NCI-H128 (cell line): Measurements from ENCODE around the gene TMPRSS2.

Source experiments
- DNase-seq: peaks from one replicate; lab custom pipeline; 2025; ENCODE audit not compliant: unreplicated experiment; lab: John Stamatoyannopoulos, UW

TMPRSS2 gene

GRCh38 chr21:41482980-41483379 is 25.0 kb downstream of the TMPRSS2 start:
- no peak for DNase-seq

GRCh38 chr21:41482301-41482700 is 25.7 kb downstream of the TMPRSS2 start:
- no peak for DNase-seq

DNA sequence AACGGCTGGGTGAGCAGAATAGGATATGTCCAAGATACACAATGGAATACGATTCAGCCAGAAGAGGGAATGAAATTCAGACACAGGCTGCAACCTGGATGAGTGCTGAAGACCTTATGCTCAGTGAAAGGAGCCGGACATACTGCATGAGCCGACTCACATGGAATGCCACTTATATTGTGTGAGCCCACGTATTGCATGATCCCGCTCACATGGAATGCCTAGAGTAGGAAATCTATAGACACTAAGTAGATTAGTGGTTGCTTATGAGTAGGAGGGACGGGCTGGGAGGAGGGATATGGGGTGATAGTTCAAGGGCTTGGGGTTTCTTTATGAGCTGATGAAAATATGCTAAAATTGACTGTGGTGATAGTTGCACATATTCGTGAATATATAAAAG is 26.8 kb downstream of the TMPRSS2 start:
- DNase-seq: no peak

- no peak for DNase-seq
These were observed 27.8 kb downstream of the TMPRSS2 start for GRCh38 chr21:41480086-41480690.

- DNase-seq: no peak
These were observed 28.3 kb downstream of the TMPRSS2 start for GRCh38 chr21:41479686-41480085.

- no peak for DNase-seq
These were observed 29.4 kb downstream of the TMPRSS2 start for GRCh38 chr21:41478319-41479177.

DNA sequence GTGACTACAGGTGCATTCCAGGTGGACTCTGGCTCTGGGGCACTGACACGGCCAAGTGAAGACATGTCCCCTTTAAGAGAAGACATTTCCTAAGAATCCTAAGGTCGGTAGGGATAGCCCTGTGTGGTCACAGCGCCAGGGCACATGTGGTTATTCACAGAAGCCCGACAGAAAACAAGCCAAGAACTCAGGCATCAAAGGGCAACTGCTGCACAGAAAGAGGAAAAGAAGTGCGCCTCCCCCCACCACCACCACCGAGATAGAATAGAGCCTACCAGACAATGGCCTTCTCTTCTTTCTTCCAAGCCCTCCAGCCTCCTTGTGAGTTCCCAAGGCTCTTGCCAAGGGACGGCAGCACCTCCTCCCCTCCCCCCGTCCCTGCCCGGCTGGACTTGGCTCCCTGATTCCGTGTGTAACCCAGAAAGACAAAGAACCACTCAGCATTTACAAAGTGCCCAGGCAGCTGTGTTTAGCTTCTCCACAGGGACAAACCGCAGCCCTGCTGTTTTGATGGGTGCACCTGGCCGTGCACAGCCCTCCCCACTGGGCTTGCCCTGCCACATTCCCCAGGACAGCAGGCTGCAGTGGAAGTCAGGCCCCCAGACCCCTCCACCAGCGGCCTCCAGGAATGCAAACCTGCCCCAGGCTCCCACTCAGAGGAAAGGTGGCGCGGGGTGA is 30.2 kb downstream of the TMPRSS2 start:
- DNase-seq: no peak

DNA sequence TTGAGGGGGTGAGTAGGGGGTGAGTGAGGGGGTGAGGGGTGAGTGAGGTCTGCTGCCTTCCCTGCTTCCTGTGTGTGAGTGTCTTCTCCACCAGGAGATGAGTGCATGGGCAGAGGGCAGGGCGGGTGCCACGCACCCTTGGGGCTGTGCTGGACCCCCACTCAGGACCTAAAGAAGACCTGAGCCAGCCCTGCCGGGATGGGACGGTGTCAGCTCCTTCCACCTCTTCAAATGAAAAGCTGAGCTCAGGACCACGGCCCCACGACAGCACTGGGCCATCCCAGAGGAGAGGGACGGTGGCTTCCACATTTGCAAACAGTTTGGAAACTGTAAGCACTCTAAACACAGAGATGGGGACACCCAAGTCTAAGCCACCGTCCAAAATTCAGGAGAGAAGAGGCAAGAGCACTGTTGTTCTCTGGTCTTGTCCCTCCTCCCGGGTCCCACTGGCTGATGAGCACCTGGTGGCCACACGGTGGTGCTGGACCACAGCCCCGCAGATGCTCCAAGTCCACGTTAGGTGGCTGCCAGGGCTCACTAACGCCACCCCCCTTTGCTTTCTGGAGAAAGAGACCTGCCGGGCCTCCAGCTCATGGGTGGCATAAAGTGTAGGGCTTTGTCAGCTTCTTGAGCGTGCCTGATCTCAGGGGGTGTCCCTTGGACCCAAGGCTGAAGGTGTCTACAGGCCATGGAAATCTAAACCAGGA is 32.1 kb downstream of the TMPRSS2 start:
- no peak for DNase-seq

GRCh38 chr21:41472753-41473548 is 35.0 kb downstream of the TMPRSS2 start:
- DNase-seq: no peak

DNA sequence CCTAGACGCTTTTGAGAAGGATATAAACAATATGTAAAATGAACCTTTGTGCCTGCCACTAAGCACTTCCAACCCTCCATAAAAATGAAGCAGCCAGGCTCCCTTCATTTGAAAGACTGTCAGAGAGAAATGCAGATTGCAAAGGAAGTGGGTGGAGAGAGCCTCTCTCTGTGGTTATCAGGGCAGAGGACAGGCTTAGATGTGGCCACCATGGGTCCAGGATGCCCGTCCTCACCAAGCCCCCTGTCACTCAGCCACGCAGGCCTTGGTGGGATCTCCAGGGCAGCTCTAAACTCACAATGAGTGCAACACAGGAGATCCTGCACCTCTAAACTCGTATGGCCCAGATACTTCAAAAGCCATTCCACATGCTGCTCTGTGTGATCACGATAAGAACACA is 37.9 kb downstream of the TMPRSS2 start:
- DNase-seq: no peak

- DNase-seq: no peak
These were observed 41.7 kb downstream of the TMPRSS2 start for GRCh38 chr21:41466024-41466820.

GRCh38 chr21:41465176-41465781 is 42.7 kb downstream of the TMPRSS2 start:
- DNase-seq: no peak

GRCh38 chr21:41460578-41461527 is 47.1 kb downstream of the TMPRSS2 start:
- DNase-seq: no peak

- DNase-seq: no peak
These were observed 47.9 kb downstream of the TMPRSS2 start for GRCh38 chr21:41459884-41460534.

DNA sequence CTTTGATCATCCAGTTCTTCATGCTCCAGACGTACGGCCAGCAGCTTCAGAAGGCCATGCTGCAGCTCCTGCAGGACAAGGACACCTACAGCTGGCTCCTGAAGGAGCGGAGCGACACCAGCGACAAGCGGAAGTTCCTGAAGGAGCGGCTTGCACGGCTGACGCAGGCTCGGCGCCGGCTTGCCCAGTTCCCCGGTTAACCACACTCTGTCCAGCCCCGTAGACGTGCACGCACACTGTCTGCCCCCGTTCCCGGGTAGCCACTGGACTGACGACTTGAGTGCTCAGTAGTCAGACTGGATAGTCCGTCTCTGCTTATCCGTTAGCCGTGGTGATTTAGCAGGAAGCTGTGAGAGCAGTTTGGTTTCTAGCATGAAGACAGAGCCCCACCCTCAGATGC is 49.4 kb downstream of the TMPRSS2 start:
- DNase-seq: no peak

GRCh38 chr21:41458121-41458520 is 49.8 kb downstream of the TMPRSS2 start:
- no peak for DNase-seq

DNA sequence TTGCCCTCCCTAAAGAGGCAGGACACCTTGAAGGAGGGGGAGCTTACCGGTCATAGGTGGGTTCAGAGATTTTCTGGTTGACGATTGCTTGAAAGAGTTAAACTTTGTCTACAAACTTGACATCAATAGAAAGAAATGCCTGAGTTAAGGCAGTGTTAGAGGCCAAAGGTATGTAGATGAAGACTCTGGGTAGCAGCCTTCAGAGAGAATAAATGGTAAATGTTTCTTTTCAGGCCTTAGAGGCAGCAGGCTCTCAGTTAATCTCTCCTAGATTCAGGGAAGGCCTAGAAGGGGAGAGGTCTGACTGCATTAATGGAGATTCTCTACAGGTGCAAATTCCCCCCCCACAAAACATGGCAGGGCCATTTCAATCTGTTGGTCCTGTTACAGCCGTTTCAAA is 54.2 kb downstream of the TMPRSS2 start:
- DNase-seq: no peak

DNA sequence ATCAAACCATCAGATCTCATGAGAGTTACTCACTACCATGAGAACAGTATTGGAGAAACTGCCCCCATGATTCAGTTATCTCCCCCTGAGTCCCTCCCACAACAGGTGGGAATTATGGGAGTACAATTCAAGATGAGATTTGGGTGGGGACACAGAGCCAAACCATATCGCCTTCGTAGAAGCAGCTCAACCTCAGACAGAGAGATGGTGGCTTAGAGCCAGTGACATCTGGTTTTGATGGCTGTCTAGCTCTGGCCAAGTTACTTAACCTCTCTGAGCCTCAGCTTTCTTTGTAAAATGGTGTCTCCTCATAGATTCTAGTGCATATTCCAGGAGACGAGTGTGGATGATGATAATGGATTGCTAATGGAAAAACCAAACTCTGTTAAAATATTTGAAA is 54.8 kb downstream of the TMPRSS2 start:
- no peak for DNase-seq
